WTC11 (cell line): ENCODE data around the gene RELCH. TPM values are rescaled to one million over a fixed set of nuclear protein-coding genes. Genes with fewer than 3 reads are reported as not detected.

Experiments used
- ATAC-seq: fragments of 200-7000 bp; cut with Tn5 transposase; 2 replicates; pipeline ENCODE4 v1.10.0; 2021; ENCODE audit warnings: mild to moderate bottlenecking, moderate library complexity
- CTCF ChIA-PET: fragments of 300-600 bp; sonication (Branson Sonifier 250); formaldehyde crosslinking; loops from one replicate; lab custom pipeline; 2021; ENCODE audit warnings: antibody characterized with exemption; lab: Charles Lee
- POLR2A ChIA-PET: fragments of 350-600 bp; sonication (Branson Sonifier 250); formaldehyde crosslinking; loops from one replicate; lab custom pipeline; 2021; ENCODE audit warnings: antibody characterized with exemption; lab: Charles Lee
- DNase-seq: peaks from one replicate; pipeline ENCODE4 v3.0.0; 2021; ENCODE audit warnings: low spot score
- H3K27ac Mint-ChIP-seq: 2 replicates; pipeline ENCODE4 v1.8.0; 2021; ENCODE audit warnings: mixed read lengths
- H3K27me3 Mint-ChIP-seq: 2 replicates; pipeline ENCODE4 v1.8.0; 2021; ENCODE audit warnings: low read depth, mild to moderate bottlenecking, moderate library complexity, mixed read lengths
- H3K36me3 Mint-ChIP-seq: 2 replicates; pipeline ENCODE4 v1.8.0; 2021; ENCODE audit warnings: mixed read lengths
- H3K4me1 Mint-ChIP-seq: 2 replicates; pipeline ENCODE4 v1.8.0; 2022; ENCODE audit warnings: mixed read lengths
- H3K4me3 Mint-ChIP-seq: 2 replicates; pipeline ENCODE4 v1.8.0; 2021; ENCODE audit warnings: mild to moderate bottlenecking, moderate library complexity, mixed read lengths
- H3K9me3 Mint-ChIP-seq: 2 replicates; pipeline ENCODE4 v1.8.0; 2021; ENCODE audit warnings: mixed read lengths
- FOXK1 ChIP-seq: sonication (generic); formaldehyde crosslinking; IDR thresholded peaks from 2 replicates; pipeline ENCODE4 v1.8.0; 2022; ENCODE audit warnings: mild to moderate bottlenecking, moderate library complexity, missing genetic modification reagents
- FOXP4 ChIP-seq: sonication (generic); formaldehyde crosslinking; IDR thresholded peaks from 2 replicates; pipeline ENCODE4 v1.8.0; 2022; ENCODE audit warnings: mild to moderate bottlenecking, missing genetic modification reagents
- GTF2I ChIP-seq: fragments of 250-450 bp; sonication (Bioruptor Pico); conservative IDR thresholded peaks from 2 replicates; pipeline ENCODE4 v1.4.0; 2021; ENCODE audit warnings: mild to moderate bottlenecking
- HMGA2 ChIP-seq: fragments of 250-450 bp; sonication (Bioruptor Pico); IDR thresholded peaks from 2 replicates; pipeline ENCODE4 v1.4.0; 2021; ENCODE audit warnings: mild to moderate bottlenecking, moderate library complexity
- JAZF1 ChIP-seq: fragments of 250-450 bp; sonication (Bioruptor Pico); IDR thresholded peaks from 2 replicates; pipeline ENCODE4 v1.9.0; 2021; ENCODE audit warnings: moderate library complexity, mild to moderate bottlenecking, inconsistent platforms
- NFE2L1 ChIP-seq: sonication (generic); formaldehyde crosslinking; IDR thresholded peaks from 2 replicates; pipeline ENCODE4 v1.8.1; 2023; ENCODE audit warnings: missing genetic modification reagents
- NFYB ChIP-seq: sonication (generic); formaldehyde crosslinking; conservative IDR thresholded peaks from 2 replicates; pipeline ENCODE4 v1.8.0; 2022; ENCODE audit warnings: low read depth, missing genetic modification reagents
- NR1H2 ChIP-seq: sonication (generic); formaldehyde crosslinking; IDR thresholded peaks from 2 replicates; pipeline ENCODE4 v1.9.0; 2021; ENCODE audit warnings: mild to moderate bottlenecking, moderate library complexity, missing genetic modification reagents
- PRDM15 ChIP-seq: sonication (generic); formaldehyde crosslinking; IDR thresholded peaks from 2 replicates; pipeline ENCODE4 v1.8.0; 2022; ENCODE audit warnings: missing genetic modification reagents
- SP1 ChIP-seq: sonication (generic); formaldehyde crosslinking; conservative IDR thresholded peaks from 2 replicates; pipeline ENCODE4 v1.8.1; 2022; ENCODE audit warnings: missing genetic modification reagents
- ZBTB43 ChIP-seq: sonication (generic); formaldehyde crosslinking; IDR thresholded peaks from 2 replicates; pipeline ENCODE4 v1.8.1; 2023; ENCODE audit warnings: mild to moderate bottlenecking, missing genetic modification reagents
- ZNF232 ChIP-seq: sonication (generic); formaldehyde crosslinking; IDR thresholded peaks from 2 replicates; pipeline ENCODE4 v1.8.0; 2022; ENCODE audit warnings: mild to moderate bottlenecking, missing genetic modification reagents
- ZNF263 ChIP-seq: sonication (generic); formaldehyde crosslinking; IDR thresholded peaks from 2 replicates; pipeline ENCODE4 v1.8.1; 2022; ENCODE audit warnings: low read depth, mild to moderate bottlenecking, moderate library complexity, missing genetic modification reagents
- ZNF423 ChIP-seq: fragments of 250-450 bp; sonication (Bioruptor Pico); IDR thresholded peaks from 2 replicates; pipeline ENCODE4 v2.1.2; 2022; ENCODE audit warnings: mild to moderate bottlenecking, moderate library complexity
- ZNF425 ChIP-seq: fragments of 250-450 bp; sonication (Bioruptor Pico); conservative IDR thresholded peaks from 2 replicates; pipeline ENCODE4 v1.9.0; 2021; ENCODE audit warnings: mild to moderate bottlenecking
- ZSCAN18 ChIP-seq: fragments of 250-450 bp; sonication (Bioruptor Pico); IDR thresholded peaks from 2 replicates; pipeline ENCODE4 v2.1.2; 2022; ENCODE audit warnings: mild to moderate bottlenecking, moderate library complexity
- total RNA-seq: library from RNA; stranded (reverse); gene quantifications from 3 replicates; pipeline ENCODE4 v1.2.3, GENCODE V29; 2021
- TF ChIP-seq, protein P1 (sequence below): sonication (generic); formaldehyde crosslinking; IDR thresholded peaks from 2 replicates; pipeline ENCODE4 v1.8.1; 2023; ENCODE audit warnings: mild to moderate bottlenecking, missing genetic modification reagents, borderline replicate concordance
- TF ChIP-seq, protein P2 (sequence below): sonication (generic); formaldehyde crosslinking; IDR thresholded peaks from 2 replicates; pipeline ENCODE4 v1.8.1; 2023; ENCODE audit warnings: mild to moderate bottlenecking, missing genetic modification reagents, moderate library complexity
- TF ChIP-seq, protein P3 (sequence below): sonication (generic); formaldehyde crosslinking; IDR thresholded peaks from 2 replicates; pipeline ENCODE4 v1.8.0; 2022; ENCODE audit warnings: mild to moderate bottlenecking, missing genetic modification reagents

Gene RELCH
- total RNA-seq, 1 experiment from 2014 or later = 30.2 TPM

DNA sequence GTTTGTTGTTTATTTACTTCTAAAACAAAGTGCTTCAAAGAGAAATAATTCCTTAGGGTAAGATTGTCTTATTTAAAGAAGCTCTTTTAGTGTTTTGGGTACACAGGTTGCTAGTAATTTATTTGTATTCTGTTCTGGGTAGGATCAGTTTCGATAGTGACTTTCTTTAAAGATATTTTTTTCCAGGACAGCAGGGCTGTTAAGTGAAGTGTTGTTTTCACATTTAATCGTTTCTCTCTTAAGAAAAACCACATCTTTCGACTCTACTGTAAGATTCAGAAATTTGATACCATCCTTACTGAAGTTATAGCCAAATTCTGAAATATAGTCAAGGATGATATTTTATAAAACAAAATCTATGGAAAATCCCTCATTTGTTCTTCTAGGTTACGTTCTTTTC lies 155.8 kb downstream of the RELCH start (continued):
- TF ChIP-seq, protein P1, sequence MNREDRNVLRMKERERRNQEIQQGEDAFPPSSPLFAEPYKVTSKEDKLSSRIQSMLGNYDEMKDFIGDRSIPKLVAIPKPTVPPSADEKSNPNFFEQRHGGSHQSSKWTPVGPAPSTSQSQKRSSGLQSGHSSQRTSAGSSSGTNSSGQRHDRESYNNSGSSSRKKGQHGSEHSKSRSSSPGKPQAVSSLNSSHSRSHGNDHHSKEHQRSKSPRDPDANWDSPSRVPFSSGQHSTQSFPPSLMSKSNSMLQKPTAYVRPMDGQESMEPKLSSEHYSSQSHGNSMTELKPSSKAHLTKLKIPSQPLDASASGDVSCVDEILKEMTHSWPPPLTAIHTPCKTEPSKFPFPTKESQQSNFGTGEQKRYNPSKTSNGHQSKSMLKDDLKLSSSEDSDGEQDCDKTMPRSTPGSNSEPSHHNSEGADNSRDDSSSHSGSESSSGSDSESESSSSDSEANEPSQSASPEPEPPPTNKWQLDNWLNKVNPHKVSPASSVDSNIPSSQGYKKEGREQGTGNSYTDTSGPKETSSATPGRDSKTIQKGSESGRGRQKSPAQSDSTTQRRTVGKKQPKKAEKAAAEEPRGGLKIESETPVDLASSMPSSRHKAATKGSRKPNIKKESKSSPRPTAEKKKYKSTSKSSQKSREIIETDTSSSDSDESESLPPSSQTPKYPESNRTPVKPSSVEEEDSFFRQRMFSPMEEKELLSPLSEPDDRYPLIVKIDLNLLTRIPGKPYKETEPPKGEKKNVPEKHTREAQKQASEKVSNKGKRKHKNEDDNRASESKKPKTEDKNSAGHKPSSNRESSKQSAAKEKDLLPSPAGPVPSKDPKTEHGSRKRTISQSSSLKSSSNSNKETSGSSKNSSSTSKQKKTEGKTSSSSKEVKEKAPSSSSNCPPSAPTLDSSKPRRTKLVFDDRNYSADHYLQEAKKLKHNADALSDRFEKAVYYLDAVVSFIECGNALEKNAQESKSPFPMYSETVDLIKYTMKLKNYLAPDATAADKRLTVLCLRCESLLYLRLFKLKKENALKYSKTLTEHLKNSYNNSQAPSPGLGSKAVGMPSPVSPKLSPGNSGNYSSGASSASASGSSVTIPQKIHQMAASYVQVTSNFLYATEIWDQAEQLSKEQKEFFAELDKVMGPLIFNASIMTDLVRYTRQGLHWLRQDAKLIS = no peak

GRCh38 chr18:62343316-62343715 lies 156.3 kb downstream of the RELCH start:
- no peaks in the 10 kb centered on the region for H3K36me3 Mint-ChIP-seq
- DNase-seq (no peak), ATAC-seq (no peak)
- no peak overlapping the region for H3K4me3 Mint-ChIP-seq
- no peak overlapping the region for H3K27ac Mint-ChIP-seq
- POLR2A ChIA-PET = no interaction called here
- CTCF ChIA-PET = no interaction called here
- H3K4me1 Mint-ChIP-seq = peaks cover 52% of the 10 kb centered on the region
- no peaks in the 10 kb centered on the region for H3K9me3 Mint-ChIP-seq
- no peaks in the 10 kb centered on the region; the same call in 1 of the 2 replicates for H3K27me3 Mint-ChIP-seq
- TF ChIP-seq JAZF1 (no peak), HMGA2 (no peak), ZNF425 (CRISPR knock-in tag) (no peak), ZNF232 (CRISPR knock-in tag) (no peak), PRDM15 (CRISPR knock-in tag) (no peak), SP1 (CRISPR knock-in tag) (no peak), ZBTB43 (no peak), GTF2I (CRISPR knock-in tag) (no peak), ZSCAN18 (no peak), ZNF263 (CRISPR knock-in tag) (no peak), FOXK1 (no peak), NFE2L1 (CRISPR knock-in tag) (no peak), NR1H2 (CRISPR knock-in tag) (no peak), NFYB (CRISPR knock-in tag) (no peak), FOXP4 (CRISPR knock-in tag) (no peak), ZNF423 (CRISPR knock-in tag) (no peak)
- TF ChIP-seq, protein P2, sequence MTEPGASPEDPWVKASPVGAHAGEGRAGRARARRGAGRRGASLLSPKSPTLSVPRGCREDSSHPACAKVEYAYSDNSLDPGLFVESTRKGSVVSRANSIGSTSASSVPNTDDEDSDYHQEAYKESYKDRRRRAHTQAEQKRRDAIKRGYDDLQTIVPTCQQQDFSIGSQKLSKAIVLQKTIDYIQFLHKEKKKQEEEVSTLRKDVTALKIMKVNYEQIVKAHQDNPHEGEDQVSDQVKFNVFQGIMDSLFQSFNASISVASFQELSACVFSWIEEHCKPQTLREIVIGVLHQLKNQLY (CRISPR knock-in tag) = no peak
- TF ChIP-seq, protein P3, sequence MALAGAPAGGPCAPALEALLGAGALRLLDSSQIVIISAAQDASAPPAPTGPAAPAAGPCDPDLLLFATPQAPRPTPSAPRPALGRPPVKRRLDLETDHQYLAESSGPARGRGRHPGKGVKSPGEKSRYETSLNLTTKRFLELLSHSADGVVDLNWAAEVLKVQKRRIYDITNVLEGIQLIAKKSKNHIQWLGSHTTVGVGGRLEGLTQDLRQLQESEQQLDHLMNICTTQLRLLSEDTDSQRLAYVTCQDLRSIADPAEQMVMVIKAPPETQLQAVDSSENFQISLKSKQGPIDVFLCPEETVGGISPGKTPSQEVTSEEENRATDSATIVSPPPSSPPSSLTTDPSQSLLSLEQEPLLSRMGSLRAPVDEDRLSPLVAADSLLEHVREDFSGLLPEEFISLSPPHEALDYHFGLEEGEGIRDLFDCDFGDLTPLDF (CRISPR knock-in tag) = no peak
